Fibroblast of villous mesenchyme (primary cell): ENCODE measurements around the gene SELPLG. TPM values are rescaled to one million over a fixed set of nuclear protein-coding genes. Genes with fewer than 3 reads are reported as not detected.
A peak's percentile ranks its signal among the peaks of the same experiment; 100 is the strongest.
"Not testable (repeated sequence)": the region's sequence is repeated elsewhere in the genome, so short reads cannot be mapped to it uniquely, and the experiment has no call there.

Experiments
- DNase-seq: peaks from one replicate; pipeline ENCODE4 v3.0.0-alpha.2; 2010; ENCODE audit warnings: low read depth
- H3K4me3 ChIP-seq: 2 replicates; pipeline ENCODE4 v1.5.1; 2011; ENCODE audit warnings: low read depth, mild to moderate bottlenecking, low read length
- CTCF ChIP-seq: IDR thresholded peaks from 2 replicates; pipeline ENCODE4 v1.5.1; 2012; ENCODE audit warnings: low read depth, mild to moderate bottlenecking, low read length; ENCODE audit not compliant: insufficient read depth
- total RNA-seq: library from RNA; depleted of rRNA; stranded (reverse); fragments of >200 nt; gene quantifications from 2 replicates; pipeline ENCODE4 v1.2.3, GENCODE V29; 2012

Gene SELPLG
- total RNA-seq, 1 donor, result 2.2 TPM

GRCh38 chr12:108594323-108594903 is 39.3 kb downstream of the SELPLG start:
- no peak for DNase-seq
- no peak overlapping the region for H3K4me3 ChIP-seq
- no peak for TF ChIP-seq CTCF

DNA sequence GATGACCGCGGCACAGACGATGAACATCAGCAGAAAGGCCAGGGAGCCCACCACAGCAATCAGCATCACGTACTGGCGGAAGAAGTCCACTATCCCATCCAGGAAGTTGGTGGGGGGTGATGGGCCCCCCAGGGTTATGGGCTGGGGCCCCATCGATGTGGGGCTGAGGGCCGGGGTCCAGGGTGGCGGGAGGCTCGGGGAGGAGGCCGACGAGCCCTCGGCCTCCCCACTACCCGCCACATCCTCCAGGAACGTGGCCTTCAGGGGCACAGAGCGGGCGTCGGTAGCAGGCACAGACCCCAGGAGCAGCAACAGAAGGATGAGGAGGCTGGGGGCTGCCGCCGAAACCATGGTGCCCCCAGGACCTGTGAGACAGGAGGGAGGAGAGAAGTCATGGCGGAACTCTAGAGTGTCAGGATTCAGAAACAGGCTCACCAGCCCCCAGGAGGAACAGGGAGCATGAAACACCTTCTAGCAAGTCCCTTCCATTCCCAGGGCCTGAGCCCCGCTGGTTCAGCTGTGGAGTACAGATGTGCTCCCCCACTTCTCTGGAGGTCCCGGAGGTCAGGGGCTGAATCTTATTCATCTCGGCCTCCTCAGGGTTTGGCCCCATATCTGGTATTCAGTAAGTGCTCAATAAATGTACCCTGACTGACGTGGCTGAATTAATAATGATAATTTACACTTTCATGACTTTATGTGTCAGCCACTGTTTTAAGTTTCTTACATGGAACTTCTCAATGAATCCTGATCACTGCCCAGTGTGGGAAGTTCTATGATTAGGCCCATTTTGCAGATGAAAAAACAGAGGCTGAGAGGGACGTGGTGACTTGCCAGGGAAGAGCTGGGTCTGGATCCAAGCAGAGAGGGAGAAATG is 41.4 kb downstream of the SELPLG start:
- H3K4me3 ChIP-seq, result no peak overlapping the region
- DNase-seq, result no peak

GRCh38 chr12:108591267-108591980 is 42.3 kb downstream of the SELPLG start:
- DNase-seq, result no peak
- TF ChIP-seq CTCF, result no peak
- H3K4me3 ChIP-seq, result no peak overlapping the region

More for the DNA sequence above, 41.4 kb downstream of the SELPLG start:
- TF ChIP-seq CTCF, result no peak

DNA sequence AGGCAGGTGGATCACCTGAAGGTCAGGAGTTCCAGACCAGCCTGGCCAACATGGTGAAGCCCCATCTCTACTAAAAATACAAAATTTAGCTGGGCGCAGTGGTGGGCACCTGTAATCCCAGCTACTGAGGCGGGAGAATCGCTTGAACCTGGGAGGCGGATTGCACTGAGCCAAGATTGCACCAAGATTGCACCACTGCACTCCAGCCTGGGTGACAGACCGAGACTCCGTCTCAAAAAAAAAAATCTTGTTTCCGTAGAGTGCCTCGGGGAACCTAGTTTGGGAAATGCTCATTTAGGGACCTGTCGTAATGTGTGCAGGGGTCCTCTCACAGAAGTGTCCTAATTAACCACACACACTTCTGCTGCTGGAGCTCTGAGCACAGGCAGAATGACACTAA is 43.2 kb downstream of the SELPLG start:
- not testable (repeated sequence) for H3K4me3 ChIP-seq, DNase-seq

GRCh38 chr12:108589840-108590229 is 43.9 kb downstream of the SELPLG start:
- no peak overlapping the region for H3K4me3 ChIP-seq
- no peak for TF ChIP-seq CTCF
- DNase-seq, result no peak

GRCh38 chr12:108589028-108589839 is 44.5 kb downstream of the SELPLG start:
- DNase-seq, result peak; percentile 82
- no peak for TF ChIP-seq CTCF
- H3K4me3 ChIP-seq, result no peak overlapping the region

GRCh38 chr12:108587826-108588225 is 45.9 kb downstream of the SELPLG start:
- TF ChIP-seq CTCF, result no peak

More at GRCh38 chr12:108587826-108588225, 45.9 kb downstream of the SELPLG start:
- DNase-seq, result no peak
- H3K4me3 ChIP-seq, result no peak overlapping the region
